Hindlimb muscle (tissue), 1 donor: ENCODE results near the gene PNLDC1. TPM values are rescaled to one million over a fixed set of nuclear protein-coding genes. Genes with fewer than 3 reads are reported as not detected.
"Not testable (repeated sequence)": the region's sequence is repeated elsewhere in the genome, so short reads cannot be mapped to it uniquely, and the experiment has no call there.

Experiments used
- DNase-seq: peaks from one replicate; pipeline ENCODE4 v3.0.0-alpha.2; 2013
- polyA plus RNA-seq: library from polyadenylated mRNA; unstranded; fragments of 120-200 nt; gene quantifications from one replicate; pipeline ENCODE4 v1.2.1, GENCODE V29; 2013; ENCODE audit not compliant: insufficient read length

The PNLDC1 gene
- polyA plus RNA-seq, 1 donor, result 0.39 TPM

GRCh38 chr6:159788276-159788675, 11.8 kb upstream of the PNLDC1 start:
- no peak for DNase-seq

- DNase-seq, result peak; percentile 30
Measured at GRCh38 chr6:159788753-159789376, 11.2 kb upstream of the PNLDC1 start.

GRCh38 chr6:159789377-159790148, 10.5 kb upstream of the PNLDC1 start, which contains the start of gene TCP1:
Gene TCP1 (minus strand): TSS chr6:159789602. CDS start chr6:159789468, 134 bp downstream.
- peak; percentile 100 for DNase-seq

GRCh38 chr6:159790149-159790955, 9.7 kb upstream of the PNLDC1 start, which contains the start of gene MRPL18:
Gene MRPL18 (plus strand): TSS chr6:159790467. CDS start chr6:159790588, 121 bp downstream.
- DNase-seq, result peak; percentile 96

- no peak for DNase-seq
Measured at GRCh38 chr6:159790956-159791598, 9.0 kb upstream of the PNLDC1 start.

GRCh38 chr6:159794976-159795375, 5.1 kb upstream of the PNLDC1 start:
- DNase-seq, result not testable (repeated sequence)

- DNase-seq, result no peak
Measured at GRCh38 chr6:159797554-159797953, 2.5 kb upstream of the PNLDC1 start.

- DNase-seq, result no peak
Measured at GRCh38 chr6:159801935-159802334, 1.9 kb downstream of the PNLDC1 start.

- no peak for DNase-seq
Measured at GRCh38 chr6:159804504-159804903, 4.4 kb downstream of the PNLDC1 start.

GRCh38 chr6:159805440-159806020, 5.5 kb downstream of the PNLDC1 start:
- no peak for DNase-seq

GRCh38 chr6:159806021-159806458, 6.0 kb downstream of the PNLDC1 start:
- no peak for DNase-seq

GRCh38 chr6:159807150-159807858, 7.2 kb downstream of the PNLDC1 start:
- DNase-seq, result no peak

GRCh38 chr6:159808647-159809046, 8.6 kb downstream of the PNLDC1 start:
- DNase-seq, result no peak

GRCh38 chr6:159809149-159809548, 9.1 kb downstream of the PNLDC1 start:
- DNase-seq, result no peak

- no peak for DNase-seq
Measured at GRCh38 chr6:159813781-159814180, 13.7 kb downstream of the PNLDC1 start.

- no peak for DNase-seq
Measured at GRCh38 chr6:159815410-159815809, 15.3 kb downstream of the PNLDC1 start.

GRCh38 chr6:159816775-159817174, 16.7 kb downstream of the PNLDC1 start:
- DNase-seq, result not testable (repeated sequence)

- DNase-seq, result no peak
Measured at GRCh38 chr6:159817951-159818739, 18.1 kb downstream of the PNLDC1 start.

- no peak for DNase-seq
Measured at GRCh38 chr6:159819098-159819497, 19.0 kb downstream of the PNLDC1 start.

GRCh38 chr6:159819932-159820640, 20.0 kb downstream of the PNLDC1 start:
- no peak for DNase-seq
